ENCODE measurements around the gene SON. TPM values are rescaled to one million over a fixed set of nuclear protein-coding genes. Genes with fewer than 3 reads are reported as not detected.

Gene SON, protein sequence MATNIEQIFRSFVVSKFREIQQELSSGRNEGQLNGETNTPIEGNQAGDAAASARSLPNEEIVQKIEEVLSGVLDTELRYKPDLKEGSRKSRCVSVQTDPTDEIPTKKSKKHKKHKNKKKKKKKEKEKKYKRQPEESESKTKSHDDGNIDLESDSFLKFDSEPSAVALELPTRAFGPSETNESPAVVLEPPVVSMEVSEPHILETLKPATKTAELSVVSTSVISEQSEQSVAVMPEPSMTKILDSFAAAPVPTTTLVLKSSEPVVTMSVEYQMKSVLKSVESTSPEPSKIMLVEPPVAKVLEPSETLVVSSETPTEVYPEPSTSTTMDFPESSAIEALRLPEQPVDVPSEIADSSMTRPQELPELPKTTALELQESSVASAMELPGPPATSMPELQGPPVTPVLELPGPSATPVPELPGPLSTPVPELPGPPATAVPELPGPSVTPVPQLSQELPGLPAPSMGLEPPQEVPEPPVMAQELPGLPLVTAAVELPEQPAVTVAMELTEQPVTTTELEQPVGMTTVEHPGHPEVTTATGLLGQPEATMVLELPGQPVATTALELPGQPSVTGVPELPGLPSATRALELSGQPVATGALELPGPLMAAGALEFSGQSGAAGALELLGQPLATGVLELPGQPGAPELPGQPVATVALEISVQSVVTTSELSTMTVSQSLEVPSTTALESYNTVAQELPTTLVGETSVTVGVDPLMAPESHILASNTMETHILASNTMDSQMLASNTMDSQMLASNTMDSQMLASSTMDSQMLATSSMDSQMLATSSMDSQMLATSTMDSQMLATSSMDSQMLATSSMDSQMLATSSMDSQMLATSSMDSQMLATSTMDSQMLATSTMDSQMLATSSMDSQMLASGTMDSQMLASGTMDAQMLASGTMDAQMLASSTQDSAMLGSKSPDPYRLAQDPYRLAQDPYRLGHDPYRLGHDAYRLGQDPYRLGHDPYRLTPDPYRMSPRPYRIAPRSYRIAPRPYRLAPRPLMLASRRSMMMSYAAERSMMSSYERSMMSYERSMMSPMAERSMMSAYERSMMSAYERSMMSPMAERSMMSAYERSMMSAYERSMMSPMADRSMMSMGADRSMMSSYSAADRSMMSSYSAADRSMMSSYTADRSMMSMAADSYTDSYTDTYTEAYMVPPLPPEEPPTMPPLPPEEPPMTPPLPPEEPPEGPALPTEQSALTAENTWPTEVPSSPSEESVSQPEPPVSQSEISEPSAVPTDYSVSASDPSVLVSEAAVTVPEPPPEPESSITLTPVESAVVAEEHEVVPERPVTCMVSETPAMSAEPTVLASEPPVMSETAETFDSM (N-terminal part only)
- total RNA-seq, result 136 and 171 TPM in 2 replicates

DNA sequence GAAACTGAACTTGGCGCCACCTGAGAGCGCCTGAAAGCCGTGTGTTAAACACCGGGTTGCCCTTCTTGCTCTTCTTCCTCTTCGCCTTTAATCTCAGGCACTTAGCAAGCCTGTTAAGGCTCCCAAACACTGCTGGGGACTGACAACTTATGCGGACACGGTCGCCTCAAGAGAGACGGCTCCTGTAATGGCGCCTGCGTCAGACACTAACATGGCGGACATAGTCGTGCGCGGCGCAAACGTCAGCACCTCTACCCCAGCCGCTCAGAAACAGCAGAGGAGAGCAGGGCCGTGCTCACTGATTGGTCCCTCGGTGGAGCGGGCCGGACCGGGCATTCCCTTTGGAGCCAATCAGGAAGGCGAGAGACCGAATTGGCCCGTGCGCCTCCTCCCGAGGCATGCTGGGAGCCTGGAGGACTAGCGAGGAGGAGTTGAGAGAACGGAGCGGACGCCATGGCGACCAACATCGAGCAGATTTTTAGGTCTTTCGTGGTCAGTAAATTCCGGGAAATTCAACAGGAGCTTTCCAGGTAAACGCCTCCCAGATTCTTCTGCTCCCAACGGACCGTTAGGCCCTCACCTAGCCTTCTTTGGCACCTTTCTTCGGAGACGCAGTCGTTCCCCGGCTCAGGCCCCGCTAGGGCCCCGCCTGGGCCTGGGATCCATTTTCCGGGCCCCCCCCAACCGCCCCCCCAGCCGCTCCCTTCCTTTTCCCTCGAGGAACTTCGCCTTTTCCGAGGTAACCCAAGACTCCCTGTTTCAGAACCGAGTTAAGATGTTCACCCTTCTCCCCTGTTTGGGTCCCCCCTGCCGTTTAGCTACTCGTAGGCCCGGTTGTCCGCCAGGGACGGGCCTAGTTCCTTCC, at the start of gene SON:
SON (plus strand) TSS at position 399 of the 865 bp plus-strand sequence; CDS start at position 454, 55 bp downstream.

DNA sequence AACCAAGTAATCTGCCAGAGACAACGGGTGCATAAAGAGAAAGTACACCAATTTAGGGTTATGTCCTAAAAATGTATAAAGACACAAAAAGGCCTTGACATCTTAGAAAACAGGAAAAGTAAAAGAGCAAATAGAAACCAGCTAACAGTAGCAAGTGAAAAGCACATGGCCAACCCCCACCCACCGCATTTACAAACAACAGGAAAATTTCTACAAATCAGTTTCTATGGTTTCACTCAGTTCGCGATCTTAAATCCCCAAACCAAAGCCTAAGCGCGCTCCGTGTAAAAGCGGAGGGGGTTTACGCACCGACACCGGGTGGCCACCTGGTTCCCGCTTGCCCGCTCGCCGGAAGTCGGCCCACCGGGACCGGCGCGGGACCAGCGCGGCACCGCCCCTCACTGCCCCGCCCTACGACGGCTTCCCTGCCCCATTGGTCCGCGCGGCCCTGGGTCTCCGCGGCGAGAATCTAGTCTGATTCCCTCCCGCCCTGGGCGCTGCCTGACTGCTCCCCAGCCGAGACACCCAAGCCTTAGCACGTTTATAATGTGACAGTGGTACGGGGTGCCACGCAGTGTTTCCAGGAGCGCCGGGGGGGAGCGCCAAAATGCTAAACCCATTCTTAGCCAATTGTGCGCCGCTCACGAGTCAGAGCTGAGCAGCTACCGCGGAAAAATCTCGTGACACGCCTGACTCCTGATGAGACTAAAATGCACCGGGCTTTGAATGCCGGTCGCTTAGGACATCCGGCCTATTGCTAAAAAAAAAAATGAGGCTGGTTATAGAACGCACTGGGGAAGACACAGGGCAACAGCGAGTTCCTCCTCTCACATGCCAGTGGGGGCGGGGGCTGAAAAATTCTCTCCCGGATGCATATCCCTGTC, 840 bp upstream of the SON start, which contains the start of gene GART:
GART (minus strand) TSS at position 362 of the 884 bp plus-strand sequence. CDS start 2,802 bp downstream, outside the sequence.

DNA sequence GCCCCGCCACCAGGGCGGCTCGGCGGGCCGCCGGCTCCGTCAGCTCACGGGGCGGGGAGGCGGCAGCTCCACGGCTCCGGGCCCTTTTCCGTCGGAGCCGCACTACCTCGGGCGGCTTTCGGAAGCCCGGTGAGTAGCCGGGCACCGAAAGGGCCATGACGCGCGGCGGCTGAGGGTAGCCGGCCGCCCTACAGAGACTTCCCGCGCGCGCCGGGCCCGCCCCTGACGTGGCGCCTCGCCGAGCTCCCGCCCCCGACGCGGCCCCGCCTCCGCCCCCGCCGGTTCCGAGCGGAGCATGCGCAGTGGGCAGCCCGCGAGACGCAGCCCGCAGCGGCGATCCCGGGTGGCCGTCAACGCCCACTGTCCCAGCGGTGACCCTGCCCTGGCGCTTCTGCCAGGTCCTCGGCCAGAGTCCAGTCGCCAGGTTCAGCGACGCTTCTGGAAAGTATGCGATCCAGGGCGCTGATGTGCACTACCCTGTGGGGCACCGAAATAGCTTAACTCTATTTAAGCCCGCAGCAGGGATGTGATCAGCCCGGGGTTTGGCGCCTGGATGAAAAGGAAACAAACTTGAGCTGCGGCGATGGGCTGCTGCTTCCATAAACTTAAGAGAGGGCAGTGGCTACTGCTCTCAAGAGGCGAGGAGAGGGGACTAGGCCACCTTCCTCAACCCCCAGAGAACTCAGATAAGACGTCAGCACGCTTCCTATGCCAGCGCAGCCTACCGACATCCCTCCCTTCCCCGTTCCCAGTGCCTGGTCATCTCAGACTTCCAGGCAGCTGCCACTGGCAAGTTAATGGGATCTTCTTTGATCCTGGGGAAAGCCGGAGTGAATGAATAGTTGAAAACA, 45.9 kb downstream of the SON start, which contains the start of gene DONSON:
DONSON (minus strand) TSS at position 200 of the 851 bp plus-strand sequence; CDS start at position 157, 43 bp downstream.

Other genes with a start within 250 kb of the SON start
- 20.4 and 20.6 TPM in 2 replicates for gene IFNAR1, start 218.1 kb upstream of the SON start, total RNA-seq
- gene IFNGR2, start 139.6 kb upstream of the SON start, total RNA-seq, result 48.4 and 117 TPM in 2 replicates
- 26.2 and 89.1 TPM in 2 replicates for gene TMEM50B, start 63.1 kb upstream of the SON start, total RNA-seq
- gene DNAJC28, start 51.3 kb upstream of the SON start, total RNA-seq, result 0.86 and 1.8 TPM in 2 replicates
- 98.7 and 125 TPM in 2 replicates for gene GART, start 921 bp upstream of the SON start, total RNA-seq
- 8.3 and 41.5 TPM in 2 replicates for gene DONSON, start 45.6 kb downstream of the SON start, total RNA-seq
- gene CRYZL1, start 98.7 kb downstream of the SON start, total RNA-seq, result 18.9 and 24.5 TPM in 2 replicates
- 35.9 and 41.9 TPM in 2 replicates for gene ITSN1, start 99.5 kb downstream of the SON start, total RNA-seq

Data from placental pericyte (primary cell).